HL-60 (cell line): ENCODE results near the gene RIOK3.

Experiments
- GABPA ChIP-seq: IDR thresholded peaks from 2 replicates; pipeline ENCODE4 v1.6.1; 2012; ENCODE audit warnings: low read depth
- POLR2AphosphoS5 ChIP-seq: IDR thresholded peaks from 2 replicates; pipeline ENCODE4 v1.6.1; 2012; ENCODE audit warnings: low read depth
- TF ChIP-seq, protein P1 (sequence below): IDR thresholded peaks from one replicate; pipeline ENCODE4 v1.5.1; 2011; ENCODE audit warnings: low read length, control low read depth, inconsistent platforms; ENCODE audit not compliant: insufficient read depth

DNA sequence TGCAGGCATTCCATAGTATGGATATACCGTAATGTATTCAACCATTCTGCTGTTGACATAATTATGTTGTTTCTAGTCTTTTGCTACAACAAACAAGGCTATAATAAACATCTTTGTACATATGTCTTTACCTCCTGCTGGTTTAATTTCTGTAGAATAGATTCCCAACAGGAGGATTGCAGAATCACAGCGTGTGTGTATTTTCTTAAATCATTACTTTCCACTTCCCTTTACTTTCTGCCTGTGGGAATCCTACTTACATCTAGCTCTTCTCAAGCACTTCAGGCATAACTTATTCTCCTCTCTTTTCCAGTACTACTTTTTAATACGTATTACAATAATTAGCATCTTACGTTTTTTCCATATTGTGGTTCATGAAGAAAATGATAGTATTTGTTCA is 13.0 kb upstream of the RIOK3 start:
- TF ChIP-seq, protein P1, sequence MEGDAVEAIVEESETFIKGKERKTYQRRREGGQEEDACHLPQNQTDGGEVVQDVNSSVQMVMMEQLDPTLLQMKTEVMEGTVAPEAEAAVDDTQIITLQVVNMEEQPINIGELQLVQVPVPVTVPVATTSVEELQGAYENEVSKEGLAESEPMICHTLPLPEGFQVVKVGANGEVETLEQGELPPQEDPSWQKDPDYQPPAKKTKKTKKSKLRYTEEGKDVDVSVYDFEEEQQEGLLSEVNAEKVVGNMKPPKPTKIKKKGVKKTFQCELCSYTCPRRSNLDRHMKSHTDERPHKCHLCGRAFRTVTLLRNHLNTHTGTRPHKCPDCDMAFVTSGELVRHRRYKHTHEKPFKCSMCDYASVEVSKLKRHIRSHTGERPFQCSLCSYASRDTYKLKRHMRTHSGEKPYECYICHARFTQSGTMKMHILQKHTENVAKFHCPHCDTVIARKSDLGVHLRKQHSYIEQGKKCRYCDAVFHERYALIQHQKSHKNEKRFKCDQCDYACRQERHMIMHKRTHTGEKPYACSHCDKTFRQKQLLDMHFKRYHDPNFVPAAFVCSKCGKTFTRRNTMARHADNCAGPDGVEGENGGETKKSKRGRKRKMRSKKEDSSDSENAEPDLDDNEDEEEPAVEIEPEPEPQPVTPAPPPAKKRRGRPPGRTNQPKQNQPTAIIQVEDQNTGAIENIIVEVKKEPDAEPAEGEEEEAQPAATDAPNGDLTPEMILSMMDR = no peak
- TF ChIP-seq GABPA (no peak), POLR2AphosphoS5 (no peak)
